ENCODE results near the gene AKAP17A.

GRCh38 chrX:1577845-1578244 lies 13.6 kb upstream of the AKAP17A start:
- TF ChIP-seq CTCF (optimal IDR thresholded peaks at IDR 0.05 in 1 of 3, IDR thresholded peaks at IDR 0.05 in 1 of 3, conservative IDR thresholded peaks at IDR 0.05 in 1 of 3; ENCODE audit: extremely low read depth in 1 of 3, insufficient read depth in 2 of 3, low read length in 3 of 3) (no peak), EZH2 (IDR thresholded peaks at IDR 0.05; ENCODE audit: low read length) (no peak)
